Lower leg skin (tissue), 3 donors: Measurements from ENCODE around the gene PLA1A.

Source experiments
- CTCF ChIP-seq, 3 donors: fragments of 450-650 bp; IDR thresholded peaks; one replicate each; pipeline ENCODE4 v1.5.1; 2016; ENCODE audit warnings: antibody characterized with exemption in 3 of 3, mild to moderate bottlenecking in 3 of 3, moderate library complexity in 2 of 3
- POLR2A ChIP-seq, 2 donors: fragments of 450-650 bp; IDR thresholded peaks; one replicate each; pipeline ENCODE4 v1.6.1; 2016 to 2017; ENCODE audit warnings: antibody characterized with exemption in 2 of 2, mild to moderate bottlenecking in 1 of 2, moderate library complexity in 1 of 2

- TF ChIP-seq CTCF (IDR thresholded peaks at IDR 0.05) (no peak), POLR2A (IDR thresholded peaks at IDR 0.05) (no peak)
These were observed 40.4 kb upstream of the PLA1A start for GRCh38 chr3:119557192-119557876.
